Amniotic epithelial cell (primary cell): ENCODE measurements around the gene ELK1.
"Not testable (repeated sequence)": the region's sequence is repeated elsewhere in the genome, so short reads cannot be mapped to it uniquely, and the experiment has no call there.

Source experiments
- DNase-seq: peaks from one replicate; pipeline ENCODE4 v3.0.0-alpha.2; 2010; ENCODE audit warnings: low read depth

ELK1 gene

GRCh38 chrX:47650164-47651042, at the start of gene ELK1:
Gene ELK1 (minus strand): TSS chrX:47650563. CDS start chrX:47641441, 9,122 bp downstream.
- DNase-seq = peak; percentile 98

DNA sequence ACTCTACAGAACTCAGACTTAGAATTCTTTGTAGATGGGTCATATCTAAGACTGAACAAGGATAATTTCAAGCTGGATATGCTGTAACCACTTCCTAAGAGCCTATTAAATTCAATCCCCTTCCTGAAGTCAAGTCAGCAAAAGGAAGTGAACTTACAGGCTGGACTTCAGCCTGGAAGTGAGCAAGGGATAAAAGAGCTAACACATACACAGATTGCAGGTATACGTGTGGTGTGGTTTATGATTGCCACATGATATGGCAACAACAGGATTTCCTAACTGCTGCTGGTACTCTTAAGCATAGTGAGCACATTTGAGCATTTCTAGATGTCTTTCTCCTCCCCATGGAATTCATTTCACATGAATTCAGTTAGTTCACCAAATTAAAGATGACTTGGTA, 46.8 kb upstream of the ELK1 start:
- DNase-seq = peak; percentile 78

DNA sequence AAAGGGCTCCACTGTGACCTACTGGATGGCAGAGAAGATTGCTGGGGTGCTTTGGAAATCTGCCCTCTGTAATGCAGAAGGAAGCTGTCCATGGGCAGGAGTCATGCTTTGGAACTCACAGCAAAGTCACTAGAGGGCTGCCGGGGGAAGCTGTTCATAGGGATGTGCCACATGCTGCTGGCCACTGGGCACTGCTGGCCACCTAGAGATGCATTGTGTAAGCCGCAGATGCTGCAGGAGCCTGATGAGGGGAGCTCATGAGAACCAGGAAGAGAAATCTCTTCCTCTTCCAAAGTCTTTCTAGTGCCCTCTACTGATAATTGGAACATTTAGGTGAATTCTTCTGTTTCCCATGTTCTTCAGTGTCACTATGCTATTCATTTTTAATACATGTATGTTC, 39.8 kb upstream of the ELK1 start:
- DNase-seq = no peak

DNA sequence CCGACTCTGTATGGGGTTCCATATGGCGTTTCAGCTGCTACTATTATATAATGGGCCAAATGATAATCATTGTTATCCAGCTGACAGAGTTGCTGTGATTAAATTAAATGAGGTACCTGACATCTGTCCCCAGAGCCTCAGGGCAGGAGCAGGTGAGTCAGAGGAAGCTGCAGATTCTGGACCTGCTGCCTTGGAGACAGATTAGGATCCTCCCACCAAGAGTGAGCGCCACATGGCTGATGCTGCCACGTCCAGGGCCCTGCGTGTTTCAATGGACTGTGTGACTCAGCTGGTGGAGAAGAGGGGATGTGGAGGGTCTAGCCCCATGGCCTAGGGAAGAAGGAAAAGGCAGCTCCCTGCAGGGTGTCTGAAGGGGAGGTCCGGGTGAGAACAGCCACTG, 36.9 kb upstream of the ELK1 start:
- no peak for DNase-seq

DNA sequence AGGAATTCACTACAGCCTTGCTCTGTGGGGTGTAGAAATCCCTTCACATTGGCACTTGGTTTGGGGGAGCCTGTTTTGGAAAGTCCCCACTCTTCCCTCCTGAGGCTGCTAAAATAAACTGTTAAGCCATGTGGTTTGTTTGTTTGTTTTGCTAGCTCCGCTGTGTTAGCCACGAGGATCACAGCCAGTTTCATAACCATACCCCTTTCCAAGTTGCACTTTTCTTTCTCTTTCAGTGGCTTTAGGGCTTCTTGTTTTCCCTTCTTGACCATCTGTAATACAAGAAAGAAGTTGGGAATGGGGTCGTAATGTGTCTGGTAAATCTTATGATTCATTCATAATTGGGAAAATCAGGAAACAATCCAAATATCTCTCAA, 33.5 kb upstream of the ELK1 start:
- DNase-seq = no peak

GRCh38 chrX:47683184-47683828, 32.9 kb upstream of the ELK1 start:
- DNase-seq = no peak

- DNase-seq = not testable (repeated sequence)
Measured at GRCh38 chrX:47675959-47676859, 25.8 kb upstream of the ELK1 start.

- no peak for DNase-seq
Measured at GRCh38 chrX:47674776-47675175, 24.4 kb upstream of the ELK1 start.

DNA sequence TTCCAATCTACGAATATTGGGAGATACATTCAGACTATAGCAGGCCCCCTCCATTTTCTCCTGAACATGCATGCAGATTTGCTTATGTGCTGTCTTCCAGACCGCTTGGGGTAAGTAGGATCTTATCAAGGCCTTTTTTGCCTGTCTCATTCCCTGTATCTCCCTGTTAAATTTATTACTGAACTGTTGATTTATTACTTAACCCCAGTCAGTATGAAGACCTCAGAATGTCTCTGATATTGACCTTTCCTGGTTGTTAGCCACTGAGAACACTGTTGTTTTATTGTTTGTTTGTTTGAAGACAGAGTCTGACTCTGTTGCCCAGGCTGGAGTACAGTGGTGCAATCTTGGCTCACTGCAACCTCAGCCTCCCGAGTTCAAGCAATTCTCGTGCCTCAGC, 15.4 kb upstream of the ELK1 start:
- not testable (repeated sequence) for DNase-seq

DNA sequence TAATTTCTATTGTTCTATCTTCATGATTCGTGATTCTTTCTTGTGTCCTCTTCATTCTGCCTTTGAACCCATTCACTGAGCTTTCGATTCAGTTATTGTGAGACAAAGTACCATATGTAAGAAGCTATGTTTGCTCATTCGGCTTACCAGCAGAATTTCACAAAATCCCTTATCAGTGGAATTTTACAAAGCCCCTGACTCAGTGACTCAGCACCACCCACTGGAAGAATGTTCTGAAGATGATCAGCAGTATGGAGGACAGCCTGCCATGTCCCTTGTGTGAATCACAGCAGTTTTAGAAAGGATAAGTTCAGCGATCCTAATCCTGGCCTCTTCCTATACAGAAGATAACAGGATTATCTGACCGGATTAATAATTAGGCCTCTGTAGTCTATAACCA, 14.4 kb upstream of the ELK1 start:
- DNase-seq = peak; percentile 84

- DNase-seq = peak; percentile 98
Measured at GRCh38 chrX:47662144-47662657, 11.8 kb upstream of the ELK1 start.

- DNase-seq = no peak
Measured at GRCh38 chrX:47661539-47661938, 11.2 kb upstream of the ELK1 start.

DNA sequence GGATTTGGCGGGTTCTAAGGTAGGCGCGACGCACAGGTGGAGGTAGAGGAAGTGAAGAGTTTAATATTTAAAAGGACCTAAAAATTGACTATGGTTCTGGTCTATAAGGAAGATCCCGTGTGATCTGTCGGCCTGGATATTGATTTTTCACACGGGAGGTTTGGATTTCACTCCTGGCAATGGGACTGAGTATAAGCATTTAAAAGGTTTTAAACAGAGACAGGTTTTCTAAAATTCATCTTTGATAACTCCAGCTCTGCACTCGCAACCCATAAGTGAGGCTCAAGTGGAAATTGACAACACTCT, 9.0 kb upstream of the ELK1 start:
- DNase-seq = no peak

GRCh38 chrX:47658684-47659420, 8.5 kb upstream of the ELK1 start, which contains the start of gene UXT:
Gene UXT (minus strand): TSS chrX:47659180. CDS start chrX:47658927, 253 bp downstream.
- DNase-seq = peak; percentile 94

GRCh38 chrX:47658301-47658683, 7.9 kb upstream of the ELK1 start:
- DNase-seq = no peak

GRCh38 chrX:47651043-47651905, 911 bp upstream of the ELK1 start:
- no peak for DNase-seq

DNA sequence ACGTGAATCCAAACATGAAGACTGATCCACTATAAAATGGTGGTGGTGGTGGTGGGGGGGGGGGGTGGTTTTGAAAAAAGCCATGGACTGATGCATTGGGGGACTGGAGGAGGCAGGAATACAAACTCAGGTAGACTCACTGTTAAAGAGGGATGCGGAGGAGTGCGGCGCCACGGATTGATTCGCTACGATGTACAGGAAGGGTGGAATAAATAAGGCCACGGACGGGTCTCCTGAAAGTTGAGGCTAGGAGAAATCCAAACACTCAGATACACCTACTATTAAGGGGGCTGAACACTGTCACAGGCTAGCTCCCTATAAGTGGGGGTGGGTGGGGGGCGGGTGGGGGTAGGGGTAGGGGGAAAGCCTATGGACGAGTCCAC, 591 bp downstream of the ELK1 start:
- no peak for DNase-seq

GRCh38 chrX:47649271-47649670, 1.1 kb downstream of the ELK1 start:
- peak; percentile 32 for DNase-seq

DNA sequence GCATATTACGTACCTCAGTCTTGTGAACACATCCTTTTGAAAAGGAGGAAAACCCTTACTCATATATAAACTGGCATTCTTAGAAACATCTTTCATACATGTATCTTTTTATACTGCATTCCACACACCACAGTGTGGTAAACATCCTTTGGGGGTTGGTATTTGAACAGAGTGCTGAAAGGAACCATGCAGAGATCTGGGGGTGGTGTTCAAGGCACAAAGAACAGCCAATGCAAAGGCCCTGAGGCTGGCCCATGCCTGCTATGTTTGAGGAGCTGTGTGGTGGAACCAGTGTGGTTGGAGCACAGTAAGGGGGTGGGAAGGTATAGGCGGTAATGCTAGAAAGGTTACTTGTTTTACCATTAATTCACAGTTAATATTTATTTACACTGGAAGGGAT, 2.0 kb downstream of the ELK1 start:
- peak; percentile 69 for DNase-seq

GRCh38 chrX:47646636-47647035, 3.7 kb downstream of the ELK1 start:
- no peak for DNase-seq

GRCh38 chrX:47645530-47645929, 4.8 kb downstream of the ELK1 start:
- DNase-seq = peak; percentile 70
